Activated CD8-positive, alpha-beta memory T cell treated with anti-CD3 and anti-CD28 coated beads for 1 hour (primary cell): ENCODE data around the gene FYB1.
"Not testable (repeated sequence)": the region's sequence is repeated elsewhere in the genome, so short reads cannot be mapped to it uniquely, and the experiment has no call there.

Experiments used
- DNase-seq, 2 donors: peaks; one replicate each; pipeline ENCODE4 v3.0.0-alpha.2; 2020; ENCODE audit warnings: low read depth in 1 of 2; ENCODE audit errors: extremely low read depth in 1 of 2

The FYB1 gene, protein sequence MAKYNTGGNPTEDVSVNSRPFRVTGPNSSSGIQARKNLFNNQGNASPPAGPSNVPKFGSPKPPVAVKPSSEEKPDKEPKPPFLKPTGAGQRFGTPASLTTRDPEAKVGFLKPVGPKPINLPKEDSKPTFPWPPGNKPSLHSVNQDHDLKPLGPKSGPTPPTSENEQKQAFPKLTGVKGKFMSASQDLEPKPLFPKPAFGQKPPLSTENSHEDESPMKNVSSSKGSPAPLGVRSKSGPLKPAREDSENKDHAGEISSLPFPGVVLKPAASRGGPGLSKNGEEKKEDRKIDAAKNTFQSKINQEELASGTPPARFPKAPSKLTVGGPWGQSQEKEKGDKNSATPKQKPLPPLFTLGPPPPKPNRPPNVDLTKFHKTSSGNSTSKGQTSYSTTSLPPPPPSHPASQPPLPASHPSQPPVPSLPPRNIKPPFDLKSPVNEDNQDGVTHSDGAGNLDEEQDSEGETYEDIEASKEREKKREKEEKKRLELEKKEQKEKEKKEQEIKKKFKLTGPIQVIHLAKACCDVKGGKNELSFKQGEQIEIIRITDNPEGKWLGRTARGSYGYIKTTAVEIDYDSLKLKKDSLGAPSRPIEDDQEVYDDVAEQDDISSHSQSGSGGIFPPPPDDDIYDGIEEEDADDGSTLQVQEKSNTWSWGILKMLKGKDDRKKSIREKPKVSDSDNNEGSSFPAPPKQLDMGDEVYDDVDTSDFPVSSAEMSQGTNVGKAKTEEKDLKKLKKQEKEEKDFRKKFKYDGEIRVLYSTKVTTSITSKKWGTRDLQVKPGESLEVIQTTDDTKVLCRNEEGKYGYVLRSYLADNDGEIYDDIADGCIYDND

DNA sequence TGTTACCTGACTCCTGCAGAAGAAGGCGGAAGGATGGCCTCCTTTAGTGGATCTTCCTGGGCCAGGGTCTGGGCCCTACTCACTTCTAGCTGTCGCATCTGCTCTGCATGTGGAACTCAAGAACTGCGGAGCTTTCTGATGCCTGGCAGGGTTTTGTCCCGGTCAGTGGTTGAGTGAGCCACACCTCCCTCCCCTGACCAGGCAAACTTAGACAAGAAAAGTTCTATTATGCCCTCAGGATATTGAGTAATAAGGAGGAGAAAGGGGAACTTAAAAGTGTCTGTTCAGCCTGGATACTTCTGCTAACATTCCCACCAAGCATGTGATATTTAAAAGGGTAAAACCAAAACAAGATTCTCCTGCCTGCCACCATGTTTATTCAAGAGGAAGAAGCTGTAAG, at the start of gene FYB1:
Gene FYB1 (minus strand): TSS at position 127 of the 400 bp plus-strand sequence. CDS start 16,603 bp downstream, outside the sequence.
- no peak for DNase-seq

DNA sequence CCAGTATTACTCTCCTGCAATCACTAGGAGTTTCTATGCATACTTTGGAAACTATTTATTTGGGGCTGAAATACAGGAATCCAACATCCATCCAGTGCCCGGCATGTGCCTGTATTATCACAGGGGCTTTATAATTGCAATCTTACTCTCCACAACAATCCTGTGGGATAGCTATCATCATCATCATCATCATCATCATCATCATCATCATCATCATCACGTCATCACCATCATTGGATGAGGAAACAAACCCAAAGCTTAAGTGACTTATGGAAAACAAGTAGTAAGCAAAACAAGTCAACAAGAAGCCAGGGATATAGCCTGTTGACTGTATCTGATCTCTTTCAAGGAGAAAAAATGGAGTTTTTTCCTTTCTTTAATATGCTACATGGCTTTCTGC, 47.8 kb upstream of the FYB1 start:
- no peak for DNase-seq

DNA sequence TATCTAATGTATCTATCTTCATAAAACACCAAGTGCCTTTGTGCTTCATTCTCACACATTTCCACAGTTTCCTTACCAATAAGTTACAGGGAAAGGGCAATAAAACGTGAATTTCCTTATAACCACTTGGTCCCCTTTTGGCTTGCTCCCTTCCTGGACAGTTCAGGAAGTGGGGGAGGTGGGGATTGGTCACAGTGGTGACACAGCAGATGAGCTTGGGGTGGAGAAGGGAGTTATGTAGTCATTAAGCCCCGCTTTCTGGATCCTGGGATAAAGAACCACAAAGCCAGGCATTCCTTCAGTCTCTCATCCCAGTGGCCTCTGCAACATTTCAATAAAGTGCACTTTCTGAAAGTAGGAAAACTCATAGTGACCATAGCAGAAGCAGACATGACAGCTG, 47.1 kb upstream of the FYB1 start:
- no peak for DNase-seq

DNA sequence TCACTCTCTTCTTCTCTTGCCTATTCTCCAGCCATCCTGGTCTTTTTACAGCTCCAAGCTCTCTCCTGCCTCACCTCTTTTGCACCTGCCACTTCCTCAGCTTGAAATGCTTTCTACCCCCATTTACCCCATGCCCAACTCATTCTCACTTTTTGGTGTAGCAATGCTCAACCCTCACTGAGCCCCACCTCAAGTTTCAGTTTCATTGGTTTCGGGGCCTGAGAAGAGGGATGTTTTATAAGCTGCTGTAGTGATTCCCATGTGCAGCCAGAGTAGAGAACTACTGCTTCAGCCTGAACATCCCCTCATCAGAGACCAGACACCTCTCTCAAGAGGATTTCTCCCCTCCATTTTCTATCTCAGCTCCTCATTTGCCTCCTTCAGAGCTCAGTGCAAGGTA, 45.2 kb upstream of the FYB1 start:
- no peak for DNase-seq

DNA sequence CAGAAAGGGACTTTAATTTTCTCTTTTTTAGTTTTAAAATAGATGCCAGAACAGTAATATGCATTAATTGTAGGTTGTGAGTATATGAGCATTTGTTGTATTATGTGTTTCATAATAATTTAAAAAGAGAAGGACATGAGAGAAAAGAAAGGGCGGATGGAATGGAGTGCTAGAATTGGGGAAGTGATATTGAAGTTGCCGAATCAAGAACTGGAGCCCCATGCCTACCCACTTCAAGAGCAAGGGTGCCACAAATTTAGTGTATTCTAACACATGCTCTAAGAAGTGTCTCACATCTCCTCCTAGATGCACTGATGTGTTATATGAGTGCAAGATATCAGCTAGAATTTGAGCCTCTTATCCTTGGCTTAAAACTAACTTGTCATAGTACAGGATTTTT, 43.6 kb upstream of the FYB1 start:
- DNase-seq = no peak

DNA sequence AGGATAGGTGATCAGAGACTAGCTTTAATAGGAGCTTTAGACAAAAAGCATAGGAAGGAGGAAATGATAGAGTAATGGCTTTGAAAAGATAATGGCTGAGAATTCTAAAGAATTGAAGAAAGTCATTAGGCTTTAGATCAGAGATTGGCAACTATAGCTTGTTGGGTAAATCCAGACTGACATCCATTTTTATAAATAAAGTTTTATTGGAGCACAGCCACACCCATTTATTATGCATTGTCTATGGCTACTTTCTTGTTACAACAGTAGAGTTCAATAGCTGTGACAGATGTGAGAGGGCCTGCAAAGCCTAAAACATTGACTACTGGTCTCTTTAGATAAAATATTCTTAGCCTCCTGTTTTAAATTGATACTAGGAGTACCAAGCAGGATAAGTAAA, 40.7 kb upstream of the FYB1 start:
- no peak for DNase-seq

DNA sequence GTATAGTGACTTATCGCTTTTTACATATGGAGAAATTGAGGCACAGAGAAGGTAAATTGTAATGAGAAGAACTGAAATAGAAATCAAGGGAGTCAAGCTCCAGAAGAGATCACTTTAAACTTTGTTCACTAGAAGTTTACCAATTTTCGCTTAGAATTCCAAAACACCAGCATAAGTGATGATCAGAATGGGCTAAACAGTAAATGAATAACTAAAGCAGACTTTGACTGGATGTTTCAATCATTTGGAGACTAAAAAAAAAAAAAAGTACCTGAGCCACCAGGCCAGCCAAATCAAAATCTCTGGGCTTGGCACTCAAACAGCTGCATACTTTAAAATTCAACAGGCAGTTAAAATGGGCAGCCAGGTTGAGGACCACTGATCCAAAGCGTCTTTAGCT, 38.2 kb upstream of the FYB1 start:
- DNase-seq = no peak

DNA sequence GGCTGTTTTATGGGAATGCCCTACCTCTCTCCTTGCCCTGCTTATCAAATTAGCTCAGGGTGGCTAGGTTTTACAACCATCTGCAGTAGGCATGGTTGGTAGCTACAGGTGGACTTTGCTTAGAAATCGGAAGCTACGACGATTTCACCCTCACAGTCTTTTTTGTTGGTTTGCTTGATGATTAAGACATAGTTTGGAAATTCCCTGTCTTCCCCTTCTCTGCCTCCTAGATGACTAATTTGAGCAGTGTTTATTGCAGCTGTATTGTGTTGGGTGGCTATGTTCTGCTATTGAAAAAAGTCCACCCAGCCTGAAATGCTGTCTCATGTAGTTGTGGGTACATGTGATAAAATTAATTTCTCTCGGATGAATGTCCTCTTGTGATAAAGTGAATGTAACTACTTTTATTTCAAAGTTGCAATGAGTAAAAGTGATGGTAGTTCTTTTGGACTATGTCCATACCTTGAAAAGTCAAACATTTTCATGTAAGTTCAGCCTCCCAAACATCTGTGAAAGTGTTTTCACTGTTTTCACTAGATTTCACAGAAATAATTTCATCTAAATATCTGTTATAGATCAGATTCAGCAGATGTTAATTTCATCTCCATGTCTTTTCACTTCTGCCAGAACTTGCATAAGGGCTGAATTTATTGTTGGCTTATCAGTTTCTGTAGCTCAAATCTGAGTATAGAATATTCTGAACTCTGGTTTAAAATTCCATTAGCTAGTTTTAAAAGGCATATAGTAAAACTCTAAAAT, 37.3 kb upstream of the FYB1 start:
- no peak for DNase-seq

DNA sequence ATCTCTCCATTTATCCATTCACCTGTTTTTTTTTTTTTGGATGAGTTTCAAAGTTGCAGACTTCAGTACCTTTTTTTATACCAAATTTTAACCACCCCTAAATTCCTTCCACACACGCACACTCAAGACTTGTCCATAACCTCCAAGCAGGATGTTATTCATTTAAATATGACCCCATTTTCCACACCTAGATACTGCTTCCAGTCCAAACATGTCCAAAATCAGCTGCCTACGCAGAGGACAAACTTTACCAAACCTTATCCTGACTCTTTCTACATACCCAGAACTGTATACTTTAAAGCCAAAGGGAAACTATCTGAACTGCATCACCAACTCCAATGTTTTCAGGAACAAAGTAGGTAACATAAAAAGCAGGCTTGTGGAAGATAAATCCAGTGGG, 36.0 kb upstream of the FYB1 start:
- no peak for DNase-seq

DNA sequence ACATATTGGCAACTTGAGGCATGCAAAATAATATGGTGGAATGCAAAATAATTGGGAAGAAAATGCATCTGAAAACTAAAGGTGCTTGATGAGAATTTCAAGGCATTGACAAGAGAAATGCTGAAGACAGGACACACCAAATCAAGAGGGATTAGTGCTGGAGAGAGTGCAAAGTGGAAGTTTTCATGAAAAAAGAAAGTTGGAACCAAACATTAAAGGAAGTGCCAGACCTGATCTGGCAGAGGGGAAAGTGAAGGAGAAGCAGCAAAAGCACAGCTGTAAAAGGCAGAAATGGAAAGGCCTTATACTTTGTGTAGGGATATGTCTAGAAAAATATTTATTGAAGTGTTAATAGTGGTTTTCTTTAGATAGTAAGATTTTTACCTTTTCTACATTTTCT, 35.3 kb upstream of the FYB1 start:
- no peak for DNase-seq

DNA sequence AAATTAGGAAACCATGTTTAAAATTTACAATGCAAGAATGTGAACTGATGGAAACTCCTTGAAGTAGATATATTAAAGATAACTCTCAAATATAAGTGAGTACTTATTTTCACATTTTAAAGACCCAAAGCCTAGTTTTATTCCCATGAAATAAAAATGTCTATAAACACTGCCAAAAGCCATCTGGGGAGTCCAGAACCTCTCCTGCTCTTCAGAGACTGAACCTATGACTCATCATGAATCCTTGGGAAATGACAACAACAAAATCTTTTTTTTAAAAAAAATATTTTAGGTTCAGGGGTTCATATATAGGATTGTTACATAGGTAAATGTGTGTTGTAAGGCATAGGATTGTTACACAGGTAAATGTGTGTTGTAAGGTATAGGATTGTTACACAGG, 33.8 kb upstream of the FYB1 start:
- DNase-seq = no peak

DNA sequence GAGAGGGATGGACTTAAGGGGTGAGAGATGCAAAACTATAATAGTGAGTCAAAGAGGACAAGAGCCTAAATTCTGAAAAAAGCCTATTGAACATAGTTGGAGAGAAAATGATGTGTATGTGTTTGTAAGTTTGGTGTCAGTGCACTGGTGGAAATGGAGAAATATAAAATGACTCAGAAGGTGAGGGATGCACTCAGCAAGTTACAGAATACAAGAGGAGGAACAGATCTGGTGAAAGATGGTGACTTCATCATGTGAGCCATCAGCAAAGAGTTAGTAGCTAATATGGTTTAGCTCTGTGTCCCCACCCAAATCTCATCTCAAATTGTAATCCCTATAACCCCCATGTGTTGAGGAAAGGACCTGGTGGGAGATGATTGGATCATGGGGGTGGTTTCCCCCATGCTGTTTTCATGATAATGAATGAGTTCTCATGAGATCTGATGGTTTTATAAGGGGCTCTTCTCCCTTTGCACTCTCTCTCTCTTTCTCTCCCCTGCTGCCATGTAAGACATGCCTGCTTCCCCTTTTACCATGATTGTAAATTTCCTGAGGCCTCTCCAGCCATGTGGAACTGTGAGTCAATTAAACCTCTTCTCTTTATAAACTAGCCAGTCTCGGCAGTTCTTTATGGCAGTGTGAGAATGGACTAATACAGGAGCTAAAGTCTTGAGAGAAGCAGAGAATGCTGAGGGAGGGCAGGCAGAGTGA, 30.4 kb upstream of the FYB1 start:
- DNase-seq = no peak

DNA sequence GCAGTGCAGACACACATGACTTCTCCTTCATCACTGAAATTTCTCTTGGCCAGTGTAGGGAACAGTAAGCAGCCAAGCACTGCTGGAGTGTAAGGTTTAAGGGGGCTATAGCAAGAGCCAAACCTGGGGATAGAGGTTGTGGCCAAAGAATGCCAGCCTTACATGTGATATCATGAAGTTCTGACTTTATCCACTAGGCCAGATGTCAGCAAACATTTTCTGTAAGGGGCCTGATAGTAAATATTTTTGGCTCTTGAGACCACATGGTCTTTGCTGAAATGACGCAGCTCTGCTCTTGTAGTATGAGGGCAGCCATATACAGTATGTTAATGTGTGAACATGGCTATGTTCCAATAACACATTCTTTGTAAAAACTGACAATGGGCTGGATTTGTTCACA, 29.7 kb upstream of the FYB1 start:
- DNase-seq = no peak

DNA sequence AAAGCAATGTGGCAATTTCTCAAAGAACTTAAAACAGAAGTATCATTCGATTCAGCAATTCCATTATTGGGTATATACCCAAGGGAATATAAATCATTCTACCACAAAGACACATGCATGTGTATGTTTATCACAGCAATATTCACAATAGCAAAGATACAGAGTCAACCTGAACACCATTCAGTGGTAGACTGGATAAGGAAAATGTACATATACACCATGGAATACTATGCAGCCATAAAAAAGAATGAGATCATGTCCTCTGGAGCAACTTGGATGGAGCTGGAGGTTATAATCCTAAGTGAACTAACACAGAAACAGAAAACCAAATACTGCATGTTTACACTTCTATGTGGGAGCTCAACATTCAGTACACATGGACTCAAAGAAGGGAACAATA, 21.4 kb upstream of the FYB1 start:
- no peak for DNase-seq

DNA sequence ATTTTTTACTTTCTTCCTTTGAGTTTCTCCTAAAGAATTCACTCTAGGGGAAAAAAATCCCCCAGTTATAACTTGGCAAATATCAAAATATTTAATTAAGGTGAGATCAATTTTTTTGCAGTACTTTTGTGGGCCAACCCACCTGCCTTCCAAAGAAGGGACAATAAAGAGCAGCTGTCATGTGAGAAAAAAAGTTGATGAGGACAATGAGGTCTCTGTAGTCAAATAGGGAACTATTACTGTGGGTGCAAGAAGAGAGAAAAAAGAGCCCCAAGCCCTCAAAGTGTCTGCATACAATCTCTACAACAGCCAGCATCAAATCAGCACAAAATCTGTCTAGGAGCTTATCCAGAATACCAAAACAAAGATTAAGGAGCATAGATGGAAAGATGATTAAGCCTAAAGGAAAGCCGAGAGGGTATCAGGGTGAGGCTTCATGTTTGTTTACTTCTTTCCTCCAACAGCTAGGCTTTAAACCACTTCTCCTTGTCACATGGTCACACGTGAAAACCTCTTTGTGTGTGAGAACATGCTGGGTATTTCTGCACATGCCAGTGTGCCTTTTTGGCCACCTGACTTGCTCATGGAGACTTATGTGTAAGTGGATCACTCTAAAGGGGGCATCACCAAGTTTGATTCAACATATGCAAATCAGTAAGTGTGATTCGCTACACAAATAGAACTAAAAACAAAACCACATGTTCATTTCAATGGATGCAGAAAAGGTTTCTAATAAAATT, 19.2 kb upstream of the FYB1 start:
- DNase-seq = no peak

DNA sequence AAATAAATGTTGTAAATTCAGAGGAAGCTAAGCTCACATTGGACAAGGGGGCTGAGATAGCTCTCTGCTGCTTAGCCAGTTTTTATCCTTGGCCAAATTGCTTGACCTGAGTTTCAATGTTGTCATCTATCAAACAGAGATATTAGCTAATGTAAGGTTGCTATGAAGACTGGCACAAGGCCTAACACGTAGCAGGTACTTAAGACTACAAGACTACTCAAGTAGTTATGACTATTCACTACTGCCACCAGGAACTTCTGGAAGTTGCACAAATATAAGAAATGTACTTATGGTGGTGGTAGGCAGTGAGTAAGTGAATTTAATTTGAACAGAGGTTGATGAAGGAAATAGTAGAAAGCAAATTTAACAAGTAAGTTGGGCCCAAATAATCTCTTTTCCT, 17.4 kb upstream of the FYB1 start:
- DNase-seq = no peak

DNA sequence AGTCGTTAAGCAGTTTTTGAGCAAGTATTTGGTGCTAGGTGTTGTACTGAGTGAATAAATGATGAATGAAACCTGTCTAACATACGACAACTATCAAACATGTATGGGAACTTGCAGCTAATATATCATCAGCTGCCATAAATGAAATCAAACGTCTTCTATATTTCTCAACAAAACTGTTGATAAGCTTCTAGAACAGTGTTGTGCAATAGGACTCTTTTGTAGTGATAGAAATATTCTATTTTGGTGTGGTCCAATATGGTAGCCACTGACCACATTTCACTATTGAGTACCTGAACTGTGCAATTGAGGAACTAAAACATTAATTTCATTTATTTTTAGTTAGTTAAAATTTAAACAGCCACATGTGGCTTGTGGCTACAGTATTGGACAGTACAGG, 16.3 kb upstream of the FYB1 start:
- DNase-seq = no peak

DNA sequence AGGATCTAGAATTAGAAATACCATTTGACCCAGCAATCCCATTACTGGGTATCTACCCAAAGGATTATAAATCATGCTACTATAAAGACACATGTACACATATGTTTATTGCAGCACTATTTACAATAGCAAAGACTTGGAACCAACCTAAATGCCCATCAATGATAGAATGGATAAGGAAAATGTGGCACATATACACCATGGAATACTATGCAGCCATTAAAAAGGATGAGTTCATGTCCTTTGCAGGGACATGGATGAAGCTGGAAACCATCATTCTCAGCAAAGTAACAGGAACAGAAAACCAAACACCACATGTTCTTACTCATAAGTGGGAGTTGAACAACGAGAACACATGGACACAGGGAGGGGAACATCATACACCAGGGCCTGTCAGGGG, 15.1 kb upstream of the FYB1 start:
- DNase-seq = not testable (repeated sequence)

DNA sequence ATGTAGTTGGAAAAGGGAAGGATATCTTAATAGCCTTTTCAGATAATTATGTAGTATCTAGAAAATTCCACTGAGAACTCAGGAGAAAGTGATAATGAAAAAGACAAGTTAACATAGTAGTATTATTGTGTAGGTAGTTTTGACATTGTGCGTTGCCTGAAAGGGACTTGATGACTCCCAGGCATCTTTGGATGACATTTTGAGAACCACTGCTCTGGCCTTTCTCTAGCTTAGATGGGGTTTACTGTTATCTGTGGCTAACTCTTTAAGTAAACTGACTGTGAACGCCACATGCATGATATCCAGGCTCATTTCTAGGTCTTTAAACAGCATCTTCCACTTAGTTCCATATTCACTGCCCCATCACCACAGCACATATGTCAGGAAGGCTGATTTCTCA, 14.4 kb upstream of the FYB1 start:
- no peak for DNase-seq
